ENCODE data around the gene MRGPRF.

DNA sequence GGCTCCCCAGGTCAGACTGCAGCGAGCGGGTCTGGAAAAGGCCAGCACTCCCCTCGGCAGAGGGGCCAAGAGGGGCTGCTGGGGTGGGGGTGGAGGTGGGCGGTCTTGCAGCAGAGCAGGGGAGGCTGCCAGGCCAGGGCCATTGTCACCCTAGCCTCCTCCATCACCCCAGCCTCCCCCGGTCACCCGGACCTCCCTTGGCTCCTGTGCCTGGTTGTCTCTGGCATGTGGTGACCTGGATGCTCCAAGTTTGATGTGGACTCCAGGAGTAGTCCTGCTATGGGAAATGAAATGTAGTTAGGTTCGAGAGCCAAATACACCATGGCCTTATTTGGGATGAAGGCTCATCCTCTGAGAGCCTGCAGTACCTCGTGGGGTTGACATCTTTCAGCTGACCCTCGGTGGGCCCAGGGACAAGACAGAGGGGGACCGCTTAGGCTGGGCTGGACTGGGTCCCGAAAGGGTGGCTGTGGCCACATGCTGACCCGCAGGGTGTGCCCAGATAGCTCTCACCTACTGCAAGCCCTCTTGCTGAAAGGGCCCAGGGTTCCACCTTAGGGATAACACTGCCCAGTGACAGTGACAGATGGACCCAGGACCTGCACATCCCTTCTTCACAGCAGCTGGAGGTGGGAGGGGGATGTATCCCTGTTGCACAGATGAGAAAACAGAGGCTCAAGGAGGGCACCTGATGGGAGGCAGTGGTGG is 56.3 kb downstream of the MRGPRF start:
- TF ChIP-seq, protein P1, sequence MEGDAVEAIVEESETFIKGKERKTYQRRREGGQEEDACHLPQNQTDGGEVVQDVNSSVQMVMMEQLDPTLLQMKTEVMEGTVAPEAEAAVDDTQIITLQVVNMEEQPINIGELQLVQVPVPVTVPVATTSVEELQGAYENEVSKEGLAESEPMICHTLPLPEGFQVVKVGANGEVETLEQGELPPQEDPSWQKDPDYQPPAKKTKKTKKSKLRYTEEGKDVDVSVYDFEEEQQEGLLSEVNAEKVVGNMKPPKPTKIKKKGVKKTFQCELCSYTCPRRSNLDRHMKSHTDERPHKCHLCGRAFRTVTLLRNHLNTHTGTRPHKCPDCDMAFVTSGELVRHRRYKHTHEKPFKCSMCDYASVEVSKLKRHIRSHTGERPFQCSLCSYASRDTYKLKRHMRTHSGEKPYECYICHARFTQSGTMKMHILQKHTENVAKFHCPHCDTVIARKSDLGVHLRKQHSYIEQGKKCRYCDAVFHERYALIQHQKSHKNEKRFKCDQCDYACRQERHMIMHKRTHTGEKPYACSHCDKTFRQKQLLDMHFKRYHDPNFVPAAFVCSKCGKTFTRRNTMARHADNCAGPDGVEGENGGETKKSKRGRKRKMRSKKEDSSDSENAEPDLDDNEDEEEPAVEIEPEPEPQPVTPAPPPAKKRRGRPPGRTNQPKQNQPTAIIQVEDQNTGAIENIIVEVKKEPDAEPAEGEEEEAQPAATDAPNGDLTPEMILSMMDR (IDR thresholded peaks at IDR 0.05), result no peak
- no peak for TF ChIP-seq POLR2A (IDR thresholded peaks at IDR 0.05)
